GM19025 (cell line): ENCODE results near the gene CD86.
A peak's percentile ranks its signal among the peaks of the same experiment; 100 is the strongest.

Source experiments
- ATAC-seq: cut with Tn5 transposase; IDR thresholded peaks from one replicate; pipeline ENCODE4 v1.9.1; 2021; ENCODE audit warnings: mild to moderate bottlenecking, low read depth, moderate library complexity; ENCODE audit not compliant: unreplicated experiment

The CD86 gene

DNA sequence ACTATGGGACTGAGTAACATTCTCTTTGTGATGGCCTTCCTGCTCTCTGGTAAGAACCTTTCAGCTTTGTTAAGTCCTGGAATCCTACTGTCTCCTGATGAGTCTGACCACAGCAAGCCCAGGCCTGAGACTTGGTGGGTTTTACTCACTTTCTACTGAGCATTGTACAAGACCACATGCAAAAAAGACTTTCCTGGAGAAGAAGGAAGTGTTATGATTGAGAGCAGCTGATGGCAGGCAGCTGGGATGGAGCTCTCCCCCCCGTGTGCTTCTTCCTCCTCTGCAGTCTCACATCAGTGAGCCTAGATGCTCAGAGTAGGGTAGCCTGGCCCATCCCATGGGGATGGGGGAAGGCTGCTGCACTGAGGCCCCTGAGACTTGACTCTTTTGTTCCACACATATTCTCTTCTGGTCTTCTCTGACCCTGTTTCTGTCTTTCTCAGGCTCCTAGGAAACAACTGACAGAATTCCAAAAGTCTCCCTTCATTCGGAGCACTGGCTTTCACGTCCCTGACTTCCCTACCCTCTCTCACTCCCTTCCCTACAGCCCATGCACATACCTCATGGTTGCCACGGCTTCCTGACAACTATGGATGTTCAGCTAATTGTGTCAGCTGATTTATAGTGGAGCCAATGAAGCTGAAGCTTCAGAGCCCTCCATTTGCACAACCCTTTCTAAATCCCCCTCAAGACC, 36.6 kb downstream of the CD86 start:
- ATAC-seq = peak; percentile 46

GRCh38 chr3:122092460-122093165, 37.5 kb downstream of the CD86 start:
- ATAC-seq = no peak

DNA sequence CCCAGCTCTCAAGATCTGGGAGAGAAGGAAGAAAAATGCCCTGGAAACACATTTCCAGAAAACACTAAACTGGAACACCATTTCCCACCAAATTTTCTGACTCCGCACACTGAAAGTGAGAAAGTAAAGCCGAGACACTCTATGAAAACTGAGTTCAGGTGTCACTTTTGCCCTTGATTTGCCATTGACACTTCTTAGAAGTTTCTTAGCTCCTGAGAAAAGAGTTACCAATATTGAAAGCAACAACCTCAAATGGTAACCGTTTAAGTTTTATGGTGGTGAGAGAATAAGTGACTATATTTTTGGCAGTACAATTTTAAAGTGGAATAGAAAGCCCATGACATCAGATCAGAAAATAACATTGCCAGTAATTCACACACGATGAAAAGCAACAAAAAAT, 39.0 kb downstream of the CD86 start:
- peak; percentile 40 for ATAC-seq

DNA sequence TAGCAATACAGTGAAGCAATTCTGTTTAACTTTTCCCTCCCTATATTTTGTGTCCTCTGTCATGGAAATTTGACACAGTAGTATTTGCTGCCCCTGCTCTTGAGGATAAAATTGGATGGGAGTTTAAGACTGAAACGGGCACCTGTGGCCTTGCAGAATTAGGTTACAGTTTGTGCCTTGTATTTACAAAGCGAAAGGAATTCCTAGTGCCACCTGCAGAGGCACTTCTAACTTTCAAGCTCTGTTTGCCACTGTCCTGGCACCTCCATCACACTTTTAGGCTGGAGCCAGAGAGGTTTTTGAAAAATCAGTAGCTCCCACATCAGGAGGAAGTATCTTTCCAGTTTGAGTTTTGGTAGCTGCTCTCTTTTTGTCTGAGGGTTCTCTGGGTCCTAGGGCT, 39.5 kb downstream of the CD86 start:
- no peak for ATAC-seq

DNA sequence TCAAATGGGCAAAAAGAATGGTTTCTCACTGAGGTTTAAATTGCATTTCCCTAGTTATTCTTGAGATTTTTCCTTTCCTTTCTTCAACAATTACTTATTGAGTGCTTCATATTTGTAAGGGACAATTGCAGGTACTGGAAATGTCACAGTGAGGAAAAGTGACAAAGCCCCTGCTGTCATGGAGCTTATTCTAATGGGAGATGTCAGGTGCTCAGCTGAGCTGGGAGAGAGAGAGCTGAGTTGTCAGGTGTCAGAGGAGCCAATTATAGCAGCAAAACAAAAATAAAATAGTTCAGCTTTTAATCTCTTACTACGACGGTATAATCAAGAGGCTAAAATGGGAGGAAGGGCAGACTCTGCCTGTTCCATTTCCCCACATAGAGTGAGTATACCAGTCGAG, 42.0 kb downstream of the CD86 start:
- no peak for ATAC-seq

DNA sequence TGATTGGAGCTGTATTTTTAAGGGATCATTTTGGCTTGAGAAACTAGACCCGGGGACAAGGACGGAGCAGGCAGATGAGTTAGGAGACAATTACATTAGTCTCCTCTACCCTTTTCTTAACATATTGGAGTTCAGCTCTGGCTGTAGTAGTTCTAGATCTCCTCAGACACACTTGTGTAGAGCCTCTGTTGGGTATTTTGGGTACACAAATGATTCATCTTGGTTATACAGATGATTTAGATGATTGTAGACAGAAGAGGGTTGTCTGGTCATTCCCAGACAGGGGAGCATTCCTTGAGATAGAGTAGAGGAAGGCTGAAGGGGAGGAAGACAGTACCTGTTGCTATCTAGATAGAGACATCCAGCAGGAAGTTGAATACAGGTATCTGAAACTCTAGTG, 43.4 kb downstream of the CD86 start:
- no peak for ATAC-seq

- no peak for ATAC-seq
These were observed 44.1 kb downstream of the CD86 start for GRCh38 chr3:122099255-122099654.

GRCh38 chr3:122100083-122100482, 44.9 kb downstream of the CD86 start:
- ATAC-seq = no peak

GRCh38 chr3:122100591-122101463, 45.7 kb downstream of the CD86 start:
- no peak for ATAC-seq

- ATAC-seq = no peak
These were observed 46.5 kb downstream of the CD86 start for GRCh38 chr3:122101646-122102045.

DNA sequence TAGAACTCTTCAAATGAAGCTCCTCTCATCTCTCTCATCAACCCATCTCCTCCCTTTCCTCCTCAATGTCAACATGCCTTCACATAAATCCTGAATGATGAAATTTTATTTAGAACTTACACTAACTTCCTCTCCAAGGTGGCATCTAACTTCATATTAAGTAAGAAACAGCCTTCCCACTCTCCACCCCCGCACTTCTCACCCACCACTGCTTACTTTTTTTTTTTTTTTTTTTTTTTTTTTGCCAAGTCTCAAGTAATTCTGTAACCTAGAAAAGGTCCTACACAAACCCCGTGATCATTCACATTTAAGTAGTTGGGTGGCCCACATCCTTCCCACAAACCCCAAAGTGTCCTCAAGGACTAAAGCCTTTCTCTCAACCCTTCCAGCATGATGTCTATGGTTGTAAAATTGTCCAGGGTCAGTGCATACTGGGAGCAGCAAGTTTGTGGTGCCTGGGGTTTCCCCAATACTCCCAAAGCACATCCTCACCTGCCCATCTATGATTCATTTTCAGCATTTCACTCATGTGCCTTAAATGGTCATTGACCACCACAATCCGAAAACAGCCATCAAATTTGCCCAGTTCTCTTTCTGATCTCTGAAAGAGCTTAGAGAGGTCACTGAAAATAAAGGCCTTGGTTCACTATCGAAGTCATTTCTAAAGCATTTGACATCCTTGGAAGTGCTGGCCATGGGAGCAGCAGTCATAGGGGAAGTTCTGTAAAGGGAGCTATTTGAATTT, 47.2 kb downstream of the CD86 start:
- peak; percentile 44 for ATAC-seq

GRCh38 chr3:122103821-122104514, 48.8 kb downstream of the CD86 start:
- no peak for ATAC-seq

DNA sequence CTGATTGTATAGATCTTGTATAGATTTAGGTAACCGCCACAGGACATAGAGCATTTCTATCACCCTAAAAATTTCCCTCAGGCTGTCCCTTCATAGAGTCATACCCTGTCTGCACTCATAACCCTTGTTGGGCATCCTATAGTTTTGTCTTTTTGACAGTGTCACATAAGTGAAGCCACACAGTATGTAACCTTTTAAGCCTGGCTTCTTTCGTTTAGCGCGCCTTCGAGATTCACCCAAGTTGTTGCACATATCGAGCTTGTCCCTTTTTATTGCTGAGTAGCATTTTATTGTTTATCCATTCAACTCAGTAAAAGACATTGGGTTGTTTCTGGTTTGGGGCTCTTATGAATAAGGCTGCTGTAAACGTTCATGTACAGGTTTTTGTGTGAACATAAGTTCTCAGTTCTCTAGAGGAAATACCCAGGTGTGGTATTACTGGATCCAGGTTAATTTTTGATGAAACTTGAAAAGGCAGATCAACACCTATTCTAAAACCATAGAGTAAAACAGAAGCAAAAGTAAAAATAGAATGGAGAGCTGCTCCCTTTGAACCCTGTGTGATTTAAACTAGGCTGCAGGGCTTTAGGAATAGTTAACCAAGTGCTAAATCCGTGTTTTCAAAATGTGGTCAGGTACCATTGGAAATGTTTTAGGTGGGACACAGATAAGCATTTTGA, 49.5 kb downstream of the CD86 start:
- peak; percentile 35 for ATAC-seq

DNA sequence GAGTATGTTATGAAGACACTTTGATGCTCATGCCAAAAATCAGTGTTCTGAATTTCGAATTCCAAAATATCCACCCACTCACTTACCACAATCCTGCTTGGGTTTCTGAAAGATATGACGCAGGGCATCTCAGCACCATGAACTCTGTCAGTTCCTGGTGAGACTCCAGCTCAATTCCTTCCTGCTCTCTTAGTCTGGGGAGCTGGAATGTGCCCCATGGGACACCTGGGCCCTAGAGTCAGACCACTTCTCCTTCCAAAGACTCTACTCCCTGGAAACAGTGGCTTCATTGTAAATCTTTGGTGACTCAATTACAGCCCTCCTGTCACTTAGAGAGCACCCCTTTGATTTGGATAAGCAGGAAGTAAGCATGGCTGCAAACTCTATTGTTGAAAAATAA, 50.5 kb downstream of the CD86 start:
- ATAC-seq = no peak

DNA sequence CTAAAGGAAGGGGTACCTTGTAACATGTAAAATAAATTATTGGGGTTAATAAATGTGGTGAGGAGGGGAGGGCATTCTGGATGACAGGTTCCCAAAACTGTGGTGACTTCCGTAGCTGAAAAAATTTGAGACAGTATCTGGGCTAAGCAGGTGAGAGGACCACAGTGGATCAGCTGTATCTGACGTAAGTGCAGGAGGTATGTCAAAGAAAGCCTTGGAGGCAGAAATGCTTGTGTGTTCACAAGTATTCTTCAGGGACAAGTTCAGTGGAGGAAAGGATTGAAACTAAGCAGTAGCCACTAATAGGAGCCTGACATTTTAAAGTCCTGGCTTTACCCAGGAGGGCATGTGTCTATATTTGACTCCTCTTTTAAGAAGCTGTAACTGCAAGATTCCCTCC, 52.0 kb downstream of the CD86 start:
- no peak for ATAC-seq

DNA sequence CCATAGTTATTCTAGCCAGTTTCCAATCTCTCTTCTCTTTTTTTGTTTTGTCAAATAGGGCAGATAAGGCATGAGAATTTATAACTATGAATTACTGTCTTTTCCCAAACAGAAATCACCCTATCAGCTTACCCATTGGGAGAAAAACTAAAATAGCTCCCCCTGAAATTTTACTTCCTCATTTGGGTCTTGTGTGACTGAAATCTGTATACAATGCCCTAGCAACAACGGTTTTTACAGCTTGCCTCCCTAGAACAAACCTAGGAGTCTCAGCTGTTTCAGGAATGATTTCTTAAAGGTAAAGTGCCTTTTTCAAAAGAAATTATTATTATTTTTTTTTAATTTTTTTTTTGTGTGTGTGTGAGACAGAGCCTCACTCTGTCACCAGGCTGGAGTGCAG, 56.8 kb downstream of the CD86 start:
- ATAC-seq = no peak

- ATAC-seq = no peak
These were observed 57.6 kb downstream of the CD86 start for GRCh38 chr3:122112754-122113153.

DNA sequence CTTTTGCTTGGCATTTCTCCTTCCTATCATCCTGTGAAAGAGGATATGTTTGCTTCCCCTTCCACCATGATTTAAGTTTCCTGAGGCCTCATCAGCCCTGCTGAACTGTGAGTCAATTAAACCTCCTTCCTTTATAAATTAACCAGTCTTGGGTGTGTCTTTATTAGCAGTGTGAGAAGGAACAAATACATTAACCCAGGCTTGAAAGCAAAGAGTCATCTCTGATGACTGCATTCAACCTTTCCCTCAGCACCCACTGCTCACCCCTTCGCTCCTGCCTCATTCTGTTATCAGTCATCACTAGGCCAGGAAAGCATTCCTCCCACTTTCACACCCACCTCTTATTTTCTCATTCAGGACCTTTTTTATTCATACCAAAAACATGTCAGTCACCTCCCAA, 68.7 kb downstream of the CD86 start:
- ATAC-seq = no peak

GRCh38 chr3:122132949-122133540, 77.9 kb downstream of the CD86 start:
- no peak for ATAC-seq
